ENCODE data around the gene TRAPPC1.
A peak's percentile ranks its signal among the peaks of the same experiment; 100 is the strongest.

The TRAPPC1 gene

DNA sequence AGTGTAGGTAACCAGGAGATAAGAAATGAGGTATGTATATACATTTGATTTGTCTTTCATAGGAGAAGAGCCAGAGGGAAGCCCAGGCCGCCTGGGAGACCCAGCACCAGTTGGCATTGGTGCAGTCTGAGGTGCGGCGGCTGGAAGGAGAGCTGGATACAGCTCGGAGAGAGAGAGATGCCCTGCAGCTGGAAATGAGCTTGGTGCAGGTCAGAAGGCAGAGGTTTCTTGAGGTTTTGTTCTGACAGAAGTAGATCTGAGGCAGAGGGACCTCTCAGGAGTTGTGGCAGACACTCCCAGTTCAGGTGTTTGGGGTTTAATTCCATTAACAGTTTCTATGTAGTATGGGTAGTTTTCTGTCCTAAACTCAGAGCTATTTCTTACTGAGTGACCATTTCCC lies 8.3 kb upstream of the TRAPPC1 start:
- no peak for DNase-seq

DNA sequence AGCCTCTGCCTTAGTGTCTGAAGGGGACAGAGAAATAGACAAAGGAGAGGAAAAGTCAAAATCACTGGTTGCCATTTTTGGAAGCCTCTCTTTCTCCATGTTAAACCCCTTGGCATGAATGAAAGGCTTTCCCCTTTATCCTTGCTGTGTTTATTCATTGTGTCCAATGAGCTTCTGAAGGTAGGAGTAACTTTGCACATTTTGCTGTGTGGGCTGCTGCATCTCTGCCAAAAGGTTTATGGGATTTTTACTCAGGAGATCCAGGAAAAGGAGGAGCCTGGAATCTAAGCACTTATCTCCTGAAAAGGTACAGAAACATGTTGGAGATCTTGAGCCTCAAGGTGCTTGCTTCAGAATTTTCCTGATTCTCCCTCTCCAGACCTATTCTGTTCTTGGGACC lies 4.1 kb upstream of the TRAPPC1 start:
- no peak for DNase-seq

GRCh38 chr17:7932949-7933348 lies 1.2 kb upstream of the TRAPPC1 start:
- DNase-seq: peak; percentile 5

DNA sequence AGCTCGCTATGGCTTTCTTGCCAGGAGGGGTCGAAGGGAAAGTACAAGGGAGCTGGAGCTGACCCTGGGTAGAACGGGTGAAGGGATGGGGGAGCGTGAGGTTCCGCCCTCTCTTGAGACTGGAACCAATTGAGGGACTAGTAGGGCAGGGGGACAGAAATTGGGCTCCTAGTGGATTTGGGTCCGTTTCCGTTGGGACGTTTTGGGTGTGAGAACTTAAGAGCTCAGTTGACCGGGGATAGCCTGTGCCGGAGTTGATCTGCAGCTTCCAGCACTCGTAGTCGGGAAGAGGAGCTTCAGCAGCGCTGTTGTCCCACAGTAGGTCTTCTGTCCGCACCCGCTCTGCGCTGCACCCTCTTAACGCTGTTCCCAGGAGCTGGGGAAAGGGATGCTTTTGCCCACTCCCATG lies 741 bp upstream of the TRAPPC1 start:
- no peak for DNase-seq

GRCh38 chr17:7930841-7931631 lies 710 bp downstream of the TRAPPC1 start:
- DNase-seq: no peak

DNA sequence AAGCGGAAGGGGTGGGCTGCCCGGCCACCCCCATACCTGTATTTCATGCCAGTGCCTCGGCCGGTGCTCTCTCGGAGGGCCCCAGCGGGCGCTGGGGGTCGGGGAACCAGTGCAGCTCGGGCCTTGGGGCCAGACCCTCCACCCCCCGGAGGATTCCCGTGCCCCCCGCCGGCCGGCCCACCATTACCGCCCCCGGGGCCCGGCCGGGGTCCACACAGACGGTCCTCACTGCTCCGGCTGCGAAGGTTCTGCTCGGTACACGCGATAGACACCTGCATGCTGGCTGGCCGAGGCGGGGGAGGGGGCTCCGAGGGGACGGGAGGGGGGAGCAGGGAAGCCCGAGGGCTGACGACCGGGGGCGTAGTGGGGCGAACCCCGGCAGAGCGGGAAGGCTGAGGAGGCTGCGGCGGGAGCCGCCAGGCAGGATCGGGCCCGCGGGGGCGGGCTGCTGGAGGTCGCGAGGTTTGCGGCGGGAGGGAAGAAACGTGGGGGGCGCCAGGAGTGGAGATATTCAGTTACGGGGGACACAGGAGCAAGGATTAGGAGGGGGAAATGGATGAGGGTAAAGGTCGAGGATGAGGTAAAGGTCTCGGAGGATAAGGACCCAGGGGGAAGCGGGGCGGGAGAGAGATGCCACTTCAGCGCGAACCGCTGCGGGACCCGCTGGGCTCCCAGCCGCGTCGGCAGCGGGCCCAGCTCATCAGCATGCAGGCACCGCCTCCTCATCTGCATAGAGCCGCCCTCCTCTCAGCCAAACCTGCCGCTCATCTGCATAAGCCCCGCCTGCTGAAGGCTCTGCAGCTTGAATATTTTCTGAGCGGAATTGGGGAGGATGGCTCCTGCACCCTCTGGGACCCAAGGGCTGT lies 2.4 kb downstream of the TRAPPC1 start, which contains the start of gene KCNAB3:
TSS of gene KCNAB3 (minus strand) at position 699 of the 866 bp plus-strand sequence. CDS start at position 278, 421 bp downstream.
- peak; percentile 69 for DNase-seq

DNA sequence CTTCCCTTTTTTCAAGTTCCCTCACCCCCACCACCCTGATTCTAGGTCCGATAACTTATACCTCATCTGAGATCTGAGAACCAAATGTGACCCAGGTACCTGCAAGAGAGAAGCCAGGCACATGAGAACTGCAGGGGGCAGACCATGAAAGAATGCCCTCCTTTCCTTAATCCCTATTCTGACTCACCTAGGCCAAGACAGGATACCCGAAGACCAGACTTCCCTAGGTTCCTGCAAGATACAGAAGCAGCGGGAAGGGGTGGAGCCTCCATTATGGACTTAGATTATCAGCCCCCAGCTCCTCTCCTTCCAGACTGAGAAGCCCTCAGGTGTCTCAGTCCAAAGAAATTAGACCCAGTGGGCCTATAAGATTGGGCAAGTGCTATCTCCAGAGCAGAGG lies 4.2 kb downstream of the TRAPPC1 start:
- DNase-seq: no peak

DNA sequence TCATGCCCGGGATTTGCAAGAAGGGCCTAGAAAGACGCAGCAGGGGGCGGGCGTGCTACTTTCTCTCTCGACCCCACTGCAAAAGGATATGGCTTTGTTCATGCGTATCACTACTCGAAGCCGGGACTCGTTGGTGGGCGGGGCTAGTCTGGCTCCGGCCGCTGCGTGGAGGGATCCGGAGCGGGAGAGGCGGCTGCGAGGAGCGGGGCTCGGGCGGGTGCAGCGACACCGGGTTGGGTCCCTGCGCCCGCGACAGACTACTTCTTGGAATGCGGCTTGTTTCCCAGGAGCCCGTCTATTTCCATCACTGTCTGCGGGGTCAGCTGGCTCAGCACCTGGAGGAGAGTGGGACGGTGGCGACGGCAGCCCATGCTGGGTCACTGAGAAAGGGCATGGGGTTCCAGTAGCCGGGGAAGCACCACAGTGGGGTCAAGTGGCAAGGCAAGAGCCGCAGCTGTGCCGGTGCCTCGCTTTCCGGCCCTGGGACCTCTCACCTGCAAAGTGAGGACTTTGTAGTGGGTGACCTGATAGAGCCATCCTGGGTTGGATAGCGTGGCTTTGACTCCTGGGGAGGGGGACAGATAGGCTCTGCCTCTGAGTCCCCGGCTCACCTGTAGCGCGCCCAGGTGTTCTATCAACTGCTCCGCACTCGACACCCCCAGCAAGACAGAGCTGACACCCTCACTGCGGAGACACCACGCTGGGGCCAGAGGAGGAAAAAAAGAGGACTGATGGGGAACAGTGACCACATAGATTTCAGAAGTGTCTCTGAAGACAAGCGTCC lies 8.7 kb downstream of the TRAPPC1 start:
- DNase-seq: no peak

- no peak for DNase-seq
Observed at GRCh38 chr17:7922269-7922844, 9.4 kb downstream of the TRAPPC1 start.

- DNase-seq: no peak
Observed at GRCh38 chr17:7916808-7917207, 14.9 kb downstream of the TRAPPC1 start.

GRCh38 chr17:7916385-7916682 lies 15.4 kb downstream of the TRAPPC1 start:
- peak; percentile 32 for DNase-seq

DNA sequence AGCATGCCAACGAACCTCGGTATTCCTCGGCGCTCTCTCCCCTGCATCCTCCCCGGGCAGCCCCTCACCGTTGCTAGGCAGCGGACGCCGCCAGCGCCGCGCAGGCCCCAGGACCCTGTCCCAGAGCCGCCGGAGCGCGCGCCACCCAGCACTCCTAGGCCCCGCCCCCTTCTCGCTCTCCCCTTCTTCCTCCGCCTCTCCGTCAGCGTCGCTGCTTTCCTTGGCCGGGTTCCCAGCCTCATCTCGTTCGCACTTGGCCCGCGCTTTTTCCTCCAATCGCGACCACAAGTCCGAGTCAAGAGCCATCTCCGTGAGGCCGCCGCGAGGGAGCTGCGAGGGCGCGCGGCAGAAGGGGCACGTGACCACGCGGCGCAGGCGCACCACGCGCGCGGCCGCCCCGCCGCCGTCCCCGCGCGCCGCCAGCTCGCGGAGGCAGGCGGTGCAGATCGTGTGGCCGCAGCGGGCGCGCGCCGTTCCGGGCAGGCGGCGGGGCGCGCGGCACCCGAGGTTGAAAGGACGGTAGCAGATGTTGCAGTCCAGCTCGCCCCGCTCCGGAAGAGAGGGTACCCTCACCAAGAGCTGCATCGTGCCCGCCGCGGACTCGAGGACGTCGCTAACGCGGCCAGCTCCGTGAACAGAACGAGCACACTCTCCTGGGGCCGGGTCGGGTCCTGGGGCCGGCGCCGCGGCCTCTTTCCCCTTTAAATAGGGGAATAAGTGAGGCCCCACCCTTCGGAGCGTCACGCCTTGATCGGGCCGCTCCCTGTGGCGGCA lies 15.9 kb downstream of the TRAPPC1 start, which contains the start of gene RNF227:
TSS of gene RNF227 (minus strand) at position 679 of the 774 bp plus-strand sequence. CDS start at position 585, 94 bp downstream.
- peak; percentile 96 for DNase-seq

- no peak for DNase-seq
Observed at GRCh38 chr17:7915179-7915610, 16.6 kb downstream of the TRAPPC1 start.

DNA sequence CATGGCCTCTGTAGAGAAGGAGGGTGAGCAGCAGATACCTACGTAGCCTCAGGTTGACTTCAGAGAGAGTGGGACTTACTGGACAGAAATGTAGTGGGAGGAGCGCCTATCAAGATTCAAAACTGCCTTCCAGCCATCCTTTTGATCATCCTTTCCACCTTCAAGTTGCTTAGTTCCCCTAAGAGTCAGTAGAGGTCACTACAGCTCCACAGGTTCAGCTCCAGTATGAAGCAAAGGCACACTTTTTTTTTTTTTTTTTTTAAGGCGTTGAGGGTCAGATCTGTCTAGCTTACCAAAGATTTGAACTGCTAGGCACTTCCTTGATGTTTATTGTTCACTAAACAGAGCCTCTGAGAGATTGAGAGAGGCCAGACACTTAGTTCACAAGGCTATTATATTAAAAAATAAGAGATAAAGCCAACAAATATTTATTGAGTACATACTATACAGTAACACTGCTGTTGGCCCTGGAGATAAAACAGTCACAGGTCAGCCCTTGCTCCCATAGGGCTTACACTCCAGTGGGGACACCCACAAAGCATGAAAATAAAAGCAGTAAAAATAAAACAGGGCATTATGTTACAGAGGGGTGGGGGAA lies 18.7 kb downstream of the TRAPPC1 start:
- DNase-seq: peak; percentile 28

GRCh38 chr17:7911116-7911515 lies 20.6 kb downstream of the TRAPPC1 start:
- no peak for DNase-seq

DNA sequence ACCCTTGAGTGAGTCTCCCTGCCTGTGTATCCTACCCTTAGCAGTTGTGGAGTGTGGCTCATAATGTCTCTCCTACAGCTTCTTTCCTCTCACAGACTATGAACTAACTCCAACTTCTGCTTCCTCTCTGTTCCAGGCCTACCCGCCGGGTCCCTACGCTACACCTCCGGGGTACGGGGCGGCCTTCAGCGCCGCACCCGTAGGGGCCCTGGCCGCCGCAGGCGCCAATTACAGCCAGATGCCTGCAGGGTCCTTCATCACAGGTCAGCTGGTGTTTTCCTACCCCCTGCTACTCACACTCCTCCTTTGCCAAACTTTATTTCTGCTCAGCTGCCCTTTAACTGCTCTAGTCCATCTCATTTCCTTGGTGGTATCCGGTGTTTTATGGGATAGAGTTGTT lies 21.0 kb downstream of the TRAPPC1 start:
- no peak for DNase-seq

GRCh38 chr17:7910281-7910680 lies 21.5 kb downstream of the TRAPPC1 start:
- no peak for DNase-seq

- no peak for DNase-seq
Observed at GRCh38 chr17:7909089-7909488, 22.7 kb downstream of the TRAPPC1 start.

DNA sequence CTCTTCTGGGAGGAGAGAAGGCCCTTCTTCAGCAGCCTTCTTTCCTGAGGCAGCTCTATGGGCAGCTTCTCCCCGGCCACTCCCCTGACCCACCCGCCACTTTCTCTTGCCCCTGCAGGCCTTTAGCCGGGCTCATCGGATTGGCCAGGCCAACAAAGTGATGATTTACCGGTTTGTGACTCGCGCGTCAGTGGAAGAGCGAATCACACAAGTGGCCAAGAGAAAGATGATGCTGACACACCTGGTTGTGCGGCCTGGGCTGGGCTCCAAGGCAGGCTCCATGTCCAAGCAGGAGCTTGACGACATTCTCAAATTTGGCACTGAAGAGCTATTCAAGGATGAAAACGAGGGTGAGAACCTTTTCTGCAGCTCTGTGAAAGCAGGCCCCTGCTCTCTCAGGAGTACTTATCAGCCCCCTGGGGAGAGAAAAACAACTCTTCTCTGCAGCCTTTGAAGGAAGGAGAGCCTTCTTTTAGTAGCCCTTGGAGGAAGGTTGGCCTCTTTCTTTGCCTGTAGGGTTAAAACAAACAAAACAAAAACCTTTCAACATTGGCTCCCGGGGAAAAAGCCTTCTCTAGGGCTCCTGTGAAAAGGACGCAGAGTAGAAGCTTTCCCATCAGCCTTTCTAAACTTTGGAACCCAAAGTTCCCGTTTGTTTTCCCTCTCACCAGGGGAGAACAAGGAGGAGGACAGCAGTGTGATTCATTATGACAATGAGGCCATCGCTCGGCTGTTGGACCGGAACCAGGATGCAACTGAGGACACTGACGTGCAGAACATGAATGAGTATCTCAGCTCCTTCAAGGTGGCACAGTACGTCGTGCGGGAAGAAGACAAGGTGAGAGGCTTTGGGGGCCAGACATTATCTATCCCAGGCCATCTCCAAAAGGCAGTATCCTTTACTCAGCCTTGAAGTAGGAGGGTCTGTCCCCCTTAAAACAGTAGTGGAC lies 28.3 kb downstream of the TRAPPC1 start:
- no peak for DNase-seq

DNA sequence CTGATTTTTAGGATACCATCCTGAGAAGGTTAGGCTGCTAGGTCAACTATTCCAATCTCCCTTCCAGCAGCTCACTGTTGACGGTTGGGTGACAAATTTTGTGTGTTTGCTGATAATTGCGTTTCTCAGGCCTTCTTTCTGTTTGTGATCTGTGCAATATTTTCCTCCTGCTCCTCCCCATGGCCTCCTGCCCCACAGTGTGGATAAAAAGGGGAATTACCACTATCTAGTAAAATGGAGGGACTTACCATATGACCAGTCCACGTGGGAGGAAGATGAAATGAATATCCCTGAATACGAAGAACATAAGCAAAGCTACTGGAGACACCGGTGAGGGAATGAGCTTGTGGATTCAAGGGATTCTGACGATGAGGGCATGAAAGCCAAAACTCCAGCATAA lies 34.0 kb downstream of the TRAPPC1 start:
- no peak for DNase-seq
